ENCODE measurements around the gene ABCB6. TPM values are rescaled to one million over a fixed set of nuclear protein-coding genes. Genes with fewer than 3 reads are reported as not detected.

ABCB6 gene
- total RNA-seq, 4 donors from 2014 or later: 22.7 to 43.2 (median 36.1) TPM

GRCh38 chr2:219210886-219211362, 7.8 kb downstream of the ABCB6 start:
- no peaks in the 10 kb centered on the region for H3K27me3 ChIP-seq
- DNase-seq (ENCODE audit: low spot score in 2 of 2): no peak
- peaks cover 0 to 79% (median 15%) of the 10 kb centered on the region in 3 donors for H3K36me3 ChIP-seq
- H3K9me3 ChIP-seq: no peaks in the 10 kb centered on the region
- 86 to 91% methylated on average over 9 of the region's 9 CpGs for WGBS, 2 donors
- H3K27ac ChIP-seq: peak overlapping the region in 1 of 4 donors; percentile 7
- H3K4me3 ChIP-seq: no peak overlapping the region
- TF ChIP-seq EP300 (IDR thresholded peaks at IDR 0.05): no peak
- peaks cover 0 to 26% (median 12%) of the 10 kb centered on the region in 4 donors for H3K4me1 ChIP-seq

GRCh38 chr2:219210196-219210885, 8.4 kb downstream of the ABCB6 start:
- peaks cover 0 to 24% (median 12%) of the 10 kb centered on the region in 4 donors for H3K4me1 ChIP-seq
- H3K27me3 ChIP-seq: no peaks in the 10 kb centered on the region
- WGBS, 2 donors: 89 to 94% methylated on average over 24 of the region's 24 CpGs
- H3K9me3 ChIP-seq: no peaks in the 10 kb centered on the region
- H3K36me3 ChIP-seq: peaks cover 0 to 73% (median 15%) of the 10 kb centered on the region in 3 donors
- no peak overlapping the region for H3K27ac ChIP-seq
- no peak for TF ChIP-seq EP300 (IDR thresholded peaks at IDR 0.05)
- no peak for TF ChIP-seq CTCF (IDR thresholded peaks at IDR 0.05)
- TF ChIP-seq POLR2A (IDR thresholded peaks at IDR 0.05): no peak
- DNase-seq (ENCODE audit: low spot score in 2 of 2): no peak
- H3K4me3 ChIP-seq: no peak overlapping the region

- peak overlapping the region in 2 of 4 donors; percentile 19 to 24 for H3K27ac ChIP-seq
- H3K36me3 ChIP-seq: peaks cover 0 to 65% (median 15%) of the 10 kb centered on the region in 3 donors
- no peaks in the 10 kb centered on the region for H3K9me3 ChIP-seq
- no peak overlapping the region for H3K4me3 ChIP-seq
- WGBS, 2 donors: 77 to 78% methylated on average over 18 of the region's 18 CpGs
- TF ChIP-seq EP300 (IDR thresholded peaks at IDR 0.05) (no peak), POLR2A (IDR thresholded peaks at IDR 0.05) (no peak), CTCF (IDR thresholded peaks at IDR 0.05) (no peak)
- no peak for DNase-seq (ENCODE audit: low spot score in 2 of 2)
- no peaks in the 10 kb centered on the region for H3K27me3 ChIP-seq
- H3K4me1 ChIP-seq: peaks cover 0 to 23% (median 12%) of the 10 kb centered on the region in 4 donors
Measured at GRCh38 chr2:219209236-219210195, 9.2 kb downstream of the ABCB6 start.

- Histone ChIP-seq H3K4me3 (peak overlapping the region in 2 of 4 donors; percentile 73 to 82), H3K27ac (peak overlapping the region in 3 of 4 donors; percentile 97 to 99 (median 99)), H3K27me3 (no peaks in the 10 kb centered on the region), H3K9me3 (no peaks in the 10 kb centered on the region), H3K36me3 (peaks cover 0 to 51% (median 13%) of the 10 kb centered on the region in 3 donors), H3K4me1 (peaks cover 0 to 23% (median 12%) of the 10 kb centered on the region in 4 donors)
- WGBS, 2 donors: 70 to 76% methylated on average over 17 of the region's 17 CpGs
- no peak for DNase-seq (ENCODE audit: low spot score in 2 of 2)
- TF ChIP-seq POLR2A (IDR thresholded peaks at IDR 0.05): no peak
- no peak for TF ChIP-seq CTCF (IDR thresholded peaks at IDR 0.05)
- TF ChIP-seq EP300 (IDR thresholded peaks at IDR 0.05): no peak
Measured at GRCh38 chr2:219207884-219208740, 10.6 kb downstream of the ABCB6 start.

Data from tibial nerve (tissue), 4 donors.